SH-SY5Y (cell line): ENCODE data around the gene ARMS2.

Experiments
- GATA2 ChIP-seq: IDR thresholded peaks from 2 replicates; pipeline ENCODE4 v1.6.1; 2011; ENCODE audit warnings: mild to moderate bottlenecking, low read depth, low read length
- GATA3 ChIP-seq: IDR thresholded peaks from 2 replicates; pipeline ENCODE4 v1.6.1; 2011; ENCODE audit warnings: low read depth, mild to moderate bottlenecking, low read length, moderate library complexity

DNA sequence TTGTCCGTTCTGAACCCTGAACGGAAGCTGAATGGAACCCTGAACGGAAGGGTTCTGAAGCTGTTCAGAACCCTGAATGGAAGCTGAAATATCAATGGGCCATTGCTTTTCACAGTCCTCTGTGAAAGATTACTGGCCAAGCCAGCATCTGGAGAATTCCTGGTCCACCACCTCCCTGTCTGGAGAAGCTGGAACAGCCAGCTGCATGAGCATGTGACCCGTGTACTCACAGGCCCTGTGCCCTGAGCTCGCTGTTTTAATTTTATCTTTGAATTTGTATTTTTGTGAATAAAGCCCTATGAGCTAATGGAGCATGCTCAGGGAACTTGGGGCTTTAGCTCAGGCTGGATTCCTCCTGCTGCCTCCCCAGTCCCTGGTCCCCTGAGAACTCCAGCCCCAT, 44.1 kb downstream of the ARMS2 start:
- no peak for TF ChIP-seq GATA2
- TF ChIP-seq GATA3: no peak
